A673 (cell line): ENCODE results near the gene LITAF. TPM values are rescaled to one million over a fixed set of nuclear protein-coding genes. Genes with fewer than 3 reads are reported as not detected.

Experiments
- BruUV-seq: library from RNA; stranded (reverse); fragments of 400-500 nt; replicated peaks from 2 replicates; lab custom pipeline; 2021; lab: Mats Ljungman, UMichigan
- CTCF ChIA-PET: fragments of 300-600 bp; sonication (Branson Sonifier 250); formaldehyde crosslinking; loops from one replicate; lab custom pipeline; 2022; ENCODE audit warnings: antibody characterized with exemption; lab: Charles Lee
- POLR2A ChIA-PET: fragments of 300-600 bp; sonication (Branson Sonifier 250); formaldehyde crosslinking; loops from one replicate; lab custom pipeline; 2022; ENCODE audit warnings: antibody characterized with exemption; ENCODE audit not compliant: low non-redundant PET; lab: Charles Lee
- DNase-seq: peaks from one replicate; pipeline ENCODE4 v3.0.0-alpha.2; 2015; ENCODE audit warnings: low spot score
- H3K27ac ChIP-seq: fragments of 200-600 bp; sonication (generic); 2 replicates; pipeline ENCODE4 v1.5.1; 2016; ENCODE audit warnings: mixed run types, low read depth, mild to moderate bottlenecking, mixed read lengths, antibody characterized with exemption, low read length; ENCODE audit not compliant: poor library complexity, severe bottlenecking
- H3K27me3 ChIP-seq: fragments of 200-600 bp; sonication (generic); replicated peaks from 2 replicates; pipeline ENCODE4 v1.6.1; 2017; ENCODE audit warnings: mixed run types, low read depth, mild to moderate bottlenecking, mixed read lengths, antibody characterized with exemption, low read length; ENCODE audit not compliant: insufficient read depth, poor library complexity
- H3K36me3 ChIP-seq: fragments of 200-600 bp; sonication (generic); 2 replicates; pipeline ENCODE4 v1.6.1; 2016; ENCODE audit warnings: mixed run types, mild to moderate bottlenecking, mixed read lengths, antibody characterized with exemption, low read length; ENCODE audit not compliant: insufficient read depth, poor library complexity, severe bottlenecking
- H3K4me1 ChIP-seq: fragments of 200-600 bp; sonication (generic); 2 replicates; pipeline ENCODE4 v1.6.1; 2017; ENCODE audit warnings: mixed run types, mild to moderate bottlenecking, mixed read lengths, antibody characterized with exemption, low read length; ENCODE audit not compliant: insufficient read depth, poor library complexity, severe bottlenecking
- H3K4me3 ChIP-seq: fragments of 200-600 bp; sonication (generic); 2 replicates; pipeline ENCODE4 v1.5.1; 2016; ENCODE audit warnings: low read depth, mixed run types, mild to moderate bottlenecking, mixed read lengths, low read length; ENCODE audit not compliant: poor library complexity, severe bottlenecking
- H3K9me3 ChIP-seq: fragments of 200-600 bp; sonication (generic); 2 replicates; pipeline ENCODE4 v1.6.1; 2016; ENCODE audit warnings: mixed run types, low read depth, mild to moderate bottlenecking, mixed read lengths, antibody characterized with exemption, low read length; ENCODE audit not compliant: poor library complexity, severe bottlenecking
- CTCF ChIP-seq: fragments of 300-800, 200-600 bp; sonication (generic); conservative IDR thresholded peaks from 2 replicates; pipeline ENCODE4 v1.5.1; 2017; ENCODE audit warnings: low read depth, mild to moderate bottlenecking, antibody characterized with exemption, low read length, moderate library complexity, mixed read lengths
- EZH2 ChIP-seq: fragments of 200-600 bp; sonication (generic); IDR thresholded peaks from 2 replicates; pipeline ENCODE4 v1.6.1; 2017; ENCODE audit warnings: borderline replicate concordance, low read depth, mild to moderate bottlenecking, mixed read lengths, antibody characterized with exemption, low read length; ENCODE audit not compliant: poor library complexity, severe bottlenecking
- intact Hi-C: fragments of 100-400 bp; cut with micrococcal nuclease; formaldehyde crosslinking; loops from one replicate; pipeline ENCODE4 v1.10.0; 2022; ENCODE audit not compliant: unreplicated experiment
- total RNA-seq: library from RNA; stranded (reverse); gene quantifications from 2 replicates; pipeline ENCODE4 v1.2.3, GENCODE V29; 2021

Gene LITAF
- total RNA-seq, 1 experiment from 2014 or later: 6.9 TPM

DNA sequence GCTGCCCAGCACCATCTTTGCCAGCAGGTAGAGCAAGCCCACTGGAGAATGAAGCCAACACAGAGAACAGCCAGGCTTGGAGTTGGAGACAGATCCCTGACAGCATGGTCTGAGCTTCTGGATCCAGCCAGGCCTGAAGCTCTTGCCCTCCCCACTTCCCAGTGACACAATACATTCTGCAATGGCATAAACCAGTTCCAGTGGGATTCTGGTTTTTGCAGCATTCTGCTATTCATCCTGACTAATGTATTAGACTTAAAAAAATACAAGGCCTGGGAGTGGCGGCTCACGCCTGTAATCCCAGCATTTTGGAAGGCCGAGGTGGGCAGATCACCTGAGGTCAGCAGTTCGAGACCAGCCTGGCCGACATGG, 40.6 kb upstream of the LITAF start:
- Histone ChIP-seq H3K4me3 (no peak overlapping the region), H3K27me3 (no peaks in the 10 kb centered on the region), H3K27ac (no peak overlapping the region), H3K4me1 (no peaks in the 10 kb centered on the region), H3K36me3 (no peaks in the 10 kb centered on the region), H3K9me3 (no peaks in the 10 kb centered on the region)
- no TSS peak for BruUV-seq
- no peak for DNase-seq
- intact Hi-C loops: no loop called here
- POLR2A ChIA-PET: no interaction called here
- CTCF ChIA-PET: no interaction called here
- TF ChIP-seq EZH2 (no peak), CTCF (no peak)

GRCh38 chr16:11626657-11627291, 40.1 kb upstream of the LITAF start:
- Histone ChIP-seq H3K4me3 (no peak overlapping the region), H3K4me1 (no peaks in the 10 kb centered on the region), H3K27me3 (no peaks in the 10 kb centered on the region), H3K9me3 (no peaks in the 10 kb centered on the region), H3K27ac (no peak overlapping the region), H3K36me3 (no peaks in the 10 kb centered on the region)
- DNase-seq: no peak
- no TSS peak for BruUV-seq
- POLR2A ChIA-PET: no interaction called here
- CTCF ChIA-PET: no interaction called here
- TF ChIP-seq CTCF (no peak), EZH2 (no peak)
- intact Hi-C loops: no loop called here

GRCh38 chr16:11625769-11626168, 39.0 kb upstream of the LITAF start:
- intact Hi-C loops: no loop called here
- no peak overlapping the region for H3K27ac ChIP-seq
- ChIA-PET POLR2A (no interaction called here), CTCF (no interaction called here)
- DNase-seq: no peak
- H3K4me3 ChIP-seq: no peak overlapping the region
- no peak for TF ChIP-seq CTCF
- no peak for TF ChIP-seq EZH2
- H3K9me3 ChIP-seq: no peaks in the 10 kb centered on the region
- no peaks in the 10 kb centered on the region for H3K4me1 ChIP-seq
- H3K27me3 ChIP-seq: no peaks in the 10 kb centered on the region
- no peaks in the 10 kb centered on the region for H3K36me3 ChIP-seq
- BruUV-seq: no TSS peak
